Left lung (tissue), 10 donors: Measurements from ENCODE around the gene CORO6. TPM values are rescaled to one million over a fixed set of nuclear protein-coding genes. Genes with fewer than 3 reads are reported as not detected.

Source experiments
- ATAC-seq: fragments of 200-7000 bp; cut with Tn5 transposase; one replicate; pipeline ENCODE4 v1.9.1; 2020; ENCODE audit warnings: moderate library complexity
- DNase-seq, 4 donors: peaks; one replicate each; pipeline ENCODE4 v3.0.0-alpha.2; 2013 to 2020
- H3K27ac ChIP-seq, 2 donors: fragments of 200-600 bp; sonication (generic) in 1 of 2; one replicate each; pipeline versions ENCODE4 v1.5.0 to v1.8.0; 2020 to 2021
- H3K27me3 ChIP-seq, 2 donors: fragments of 200-600 bp; sonication (generic) in 1 of 2; one replicate each; pipeline versions ENCODE4 v1.5.0 to v1.8.0; 2020 to 2021
- H3K36me3 ChIP-seq, 2 donors: fragments of 200-600 bp; sonication (generic) in 1 of 2; one replicate each; pipeline versions ENCODE4 v1.5.0 to v1.8.0; 2020 to 2021
- H3K4me1 ChIP-seq, 2 donors: fragments of 200-600 bp; one replicate each; pipeline ENCODE4 v1.8.0; 2021
- H3K4me3 ChIP-seq, 2 donors: fragments of 200-600 bp; sonication (generic) in 1 of 2; one replicate each; pipeline versions ENCODE4 v1.5.0 to v1.8.0; 2020 to 2021; ENCODE audit warnings: mild to moderate bottlenecking in 1 of 2
- H3K9me3 ChIP-seq, 2 donors: fragments of 200-600 bp; sonication (generic) in 1 of 2; one replicate each; pipeline versions ENCODE4 v1.5.0 to v1.8.0; 2020 to 2021
- intact Hi-C, 2 donors: fragments of 100-400 bp; cut with DNase I; formaldehyde crosslinking; loops; one replicate each; pipeline versions ENCODE4 v1.11.2 to v1.14.2; 2022
- polyA plus RNA-seq, 6 donors: library from polyadenylated mRNA; unstranded; fragments of 120-200 nt; gene quantifications; one replicate each; pipeline ENCODE4 v1.2.1, GENCODE V29; 2013; ENCODE audit not compliant: insufficient read length in 6 of 6
- total RNA-seq, 2 donors: library from RNA; stranded (reverse); fragmentation: NEBNext Ultra II Directional; extraction: Animal tissue kit (Norgen Biotek cat#: 25700); gene quantifications; one replicate each; pipeline ENCODE4 v1.2.1, GENCODE V29; 2021
- TF ChIP-seq, protein P1 (sequence below), 2 donors: fragments of 200-600 bp; sonication (generic) in 1 of 2; IDR thresholded peaks; one replicate each; pipeline versions ENCODE4 v1.5.0 to v1.8.0; 2021; ENCODE audit warnings: antibody characterized with exemption in 2 of 2
- donor health status: DM: no; HTN: yes; CAD: no.
- donor health status: DM: no; HTN: no; CAD: no.

The CORO6 gene
- total and polyA plus RNA-seq, 8 donors: 3.8 to 6.9 (median 4.2) TPM

DNA sequence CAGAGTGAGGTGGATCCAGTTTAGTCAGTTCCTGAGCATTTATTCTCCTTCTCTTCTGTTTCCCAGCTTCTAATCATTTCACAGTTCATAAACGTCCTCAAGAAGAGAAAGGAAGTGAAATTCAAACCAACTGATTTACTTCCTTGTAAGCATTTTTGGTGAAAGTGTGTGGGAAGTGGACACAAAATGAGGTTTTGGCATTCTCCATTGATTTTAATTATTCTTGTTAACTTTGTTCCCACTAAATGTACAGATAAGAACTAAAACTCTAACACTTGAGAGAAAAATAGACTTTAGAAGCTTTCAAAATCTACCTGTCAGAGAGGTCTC lies 42.7 kb upstream of the CORO6 start:
- peaks cover 0 to 92% of the 10 kb centered on the region in 2 donors for H3K36me3 ChIP-seq
- DNase-seq (no peak), ATAC-seq (no peak)
- no peaks in the 10 kb centered on the region for H3K27me3 ChIP-seq
- intact Hi-C loops: no loop called here
- H3K4me3 ChIP-seq: no peak overlapping the region
- H3K27ac ChIP-seq: peak overlapping the region; percentile 46 to 73
- TF ChIP-seq, protein P1, sequence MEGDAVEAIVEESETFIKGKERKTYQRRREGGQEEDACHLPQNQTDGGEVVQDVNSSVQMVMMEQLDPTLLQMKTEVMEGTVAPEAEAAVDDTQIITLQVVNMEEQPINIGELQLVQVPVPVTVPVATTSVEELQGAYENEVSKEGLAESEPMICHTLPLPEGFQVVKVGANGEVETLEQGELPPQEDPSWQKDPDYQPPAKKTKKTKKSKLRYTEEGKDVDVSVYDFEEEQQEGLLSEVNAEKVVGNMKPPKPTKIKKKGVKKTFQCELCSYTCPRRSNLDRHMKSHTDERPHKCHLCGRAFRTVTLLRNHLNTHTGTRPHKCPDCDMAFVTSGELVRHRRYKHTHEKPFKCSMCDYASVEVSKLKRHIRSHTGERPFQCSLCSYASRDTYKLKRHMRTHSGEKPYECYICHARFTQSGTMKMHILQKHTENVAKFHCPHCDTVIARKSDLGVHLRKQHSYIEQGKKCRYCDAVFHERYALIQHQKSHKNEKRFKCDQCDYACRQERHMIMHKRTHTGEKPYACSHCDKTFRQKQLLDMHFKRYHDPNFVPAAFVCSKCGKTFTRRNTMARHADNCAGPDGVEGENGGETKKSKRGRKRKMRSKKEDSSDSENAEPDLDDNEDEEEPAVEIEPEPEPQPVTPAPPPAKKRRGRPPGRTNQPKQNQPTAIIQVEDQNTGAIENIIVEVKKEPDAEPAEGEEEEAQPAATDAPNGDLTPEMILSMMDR (IDR thresholded peaks at IDR 0.05): no peak
- no peaks in the 10 kb centered on the region for H3K9me3 ChIP-seq
- H3K4me1 ChIP-seq: peaks cover 0 to 37% of the 10 kb centered on the region in 2 donors

DNA sequence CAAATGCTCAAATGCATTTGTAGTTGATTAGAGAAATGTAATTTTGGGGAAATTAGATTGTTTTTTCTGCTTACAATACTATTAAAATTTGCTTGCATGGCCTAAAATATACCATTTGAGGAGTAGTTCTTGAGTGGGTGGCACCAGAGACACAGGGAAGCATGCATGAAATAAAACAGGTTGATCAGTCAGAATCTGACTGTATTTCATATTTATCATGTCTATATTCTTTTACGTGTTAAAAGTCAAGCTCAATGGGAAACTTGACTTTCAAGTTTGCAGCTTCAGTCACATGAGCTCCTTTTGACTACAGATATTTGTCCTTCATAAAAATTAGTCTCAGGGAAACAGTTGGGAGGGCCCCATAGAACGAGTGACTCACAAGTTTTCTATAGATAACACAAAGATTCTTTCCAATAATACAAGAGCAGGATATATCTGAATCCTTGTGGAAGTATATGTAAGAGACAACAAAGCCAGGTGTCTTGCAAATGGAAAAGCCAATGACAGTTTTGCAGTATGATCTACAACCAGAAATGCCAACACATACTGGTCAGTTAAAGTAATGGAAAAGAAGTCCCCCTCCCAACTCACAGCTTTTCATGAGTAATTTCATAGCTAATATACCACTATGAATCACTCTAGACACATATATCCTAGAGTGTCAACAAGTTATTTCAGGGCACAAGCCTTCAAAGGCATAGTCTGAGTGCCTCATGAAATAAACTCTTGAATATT lies 42.2 kb upstream of the CORO6 start:
- Histone ChIP-seq H3K4me1 (peaks cover 0 to 37% of the 10 kb centered on the region in 2 donors), H3K4me3 (no peak overlapping the region), H3K27me3 (no peaks in the 10 kb centered on the region), H3K36me3 (peaks cover 0 to 92% of the 10 kb centered on the region in 2 donors), H3K27ac (peak overlapping the region; percentile 46 to 73), H3K9me3 (no peaks in the 10 kb centered on the region)
- DNase-seq (no peak), ATAC-seq (peak; percentile 70)
- TF ChIP-seq, protein P1 (IDR thresholded peaks at IDR 0.05): no peak
- intact Hi-C loops: no loop called here

DNA sequence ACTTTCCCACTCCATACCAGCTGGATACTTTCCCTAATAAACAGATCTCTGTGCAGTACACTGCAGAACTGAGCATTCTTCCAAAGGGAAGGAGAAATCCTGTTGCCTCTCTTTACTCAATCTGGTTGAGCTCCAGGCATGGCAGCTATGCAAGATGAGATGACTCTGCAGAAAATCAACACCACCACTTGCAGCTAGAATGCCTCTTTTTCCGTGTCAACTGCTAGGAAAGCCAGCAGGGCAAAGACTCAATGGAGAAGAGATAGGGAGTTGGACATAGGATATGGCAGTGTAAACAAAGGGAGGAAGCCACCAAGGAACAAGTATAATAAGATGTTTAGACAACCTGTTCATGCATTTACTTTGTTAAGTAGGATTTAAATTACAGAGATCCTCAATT lies 40.4 kb upstream of the CORO6 start:
- Histone ChIP-seq H3K9me3 (no peaks in the 10 kb centered on the region), H3K4me1 (peaks cover 0 to 37% of the 10 kb centered on the region in 2 donors), H3K27me3 (no peaks in the 10 kb centered on the region), H3K4me3 (no peak overlapping the region), H3K27ac (peak overlapping the region in 1 of 2 donors; percentile 53), H3K36me3 (peaks cover 0 to 89% of the 10 kb centered on the region in 2 donors)
- ATAC-seq (no peak), DNase-seq (no peak)
- intact Hi-C loops: no loop called here
- TF ChIP-seq, protein P1 (IDR thresholded peaks at IDR 0.05): no peak

DNA sequence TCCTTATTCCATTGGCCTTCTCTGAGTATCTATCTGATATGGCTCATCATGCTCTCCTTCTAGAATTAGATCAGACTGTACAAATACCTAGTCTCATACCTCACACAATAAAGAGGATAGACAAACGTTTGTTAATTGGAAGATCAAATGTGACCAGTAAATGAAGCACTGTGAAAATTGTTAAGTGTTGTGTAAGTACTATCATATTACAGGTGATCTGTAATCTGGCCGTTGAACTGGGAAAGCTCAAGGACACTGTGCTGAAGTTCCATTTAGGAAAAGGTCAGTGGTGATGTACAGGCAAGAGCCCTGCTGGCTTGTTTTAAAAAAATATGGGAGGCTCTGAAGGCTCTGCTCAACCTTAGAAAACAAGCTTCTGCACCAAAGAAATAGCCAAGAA lies 38.5 kb upstream of the CORO6 start:
- DNase-seq: no peak
- H3K4me1 ChIP-seq: peaks cover 0 to 33% of the 10 kb centered on the region in 2 donors
- H3K27me3 ChIP-seq: no peaks in the 10 kb centered on the region
- TF ChIP-seq, protein P1 (IDR thresholded peaks at IDR 0.05): no peak
- intact Hi-C loops: no loop called here
- H3K4me3 ChIP-seq: no peak overlapping the region
- H3K9me3 ChIP-seq: no peaks in the 10 kb centered on the region
- no peak for ATAC-seq
- H3K27ac ChIP-seq: no peak overlapping the region
- H3K36me3 ChIP-seq: peaks cover 0 to 85% of the 10 kb centered on the region in 2 donors

DNA sequence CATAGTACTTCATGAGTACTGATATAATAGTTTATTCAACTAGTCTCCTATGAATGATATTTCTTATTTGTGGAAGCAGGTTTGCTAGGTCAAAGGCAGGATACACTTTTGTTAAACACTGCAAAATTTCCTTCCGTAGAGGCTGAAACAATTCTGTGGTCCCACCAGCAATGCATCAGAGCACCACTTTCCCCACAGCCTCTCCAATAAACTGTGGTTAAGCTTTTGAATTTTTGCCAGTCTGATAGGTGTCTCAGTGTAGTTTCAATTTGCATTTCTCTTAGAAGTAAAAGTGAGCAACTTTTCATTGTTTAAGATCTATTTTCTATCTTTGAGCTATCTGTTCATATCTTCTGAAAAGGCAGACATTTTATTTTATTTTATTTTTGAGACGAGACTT lies 36.4 kb upstream of the CORO6 start:
- no peaks in the 10 kb centered on the region for H3K9me3 ChIP-seq
- peaks cover 0 to 85% of the 10 kb centered on the region in 2 donors for H3K36me3 ChIP-seq
- H3K27me3 ChIP-seq: no peaks in the 10 kb centered on the region
- H3K4me3 ChIP-seq: no peak overlapping the region
- H3K27ac ChIP-seq: no peak overlapping the region
- peaks cover 0 to 14% of the 10 kb centered on the region in 2 donors for H3K4me1 ChIP-seq
- TF ChIP-seq, protein P1 (IDR thresholded peaks at IDR 0.05): no peak
- DNase-seq (no peak), ATAC-seq (no peak)
- intact Hi-C loops: no loop called here
